IMR-90 (cell line): ENCODE measurements around the gene KRT37. TPM values are rescaled to one million over a fixed set of nuclear protein-coding genes. Genes with fewer than 3 reads are reported as not detected.
A peak's percentile ranks its signal among the peaks of the same experiment; 100 is the strongest.

ENCODE experiments used
- ATAC-seq: fragments of 200-7000 bp; cut with Tn5 transposase; 2 replicates; pipeline ENCODE4 v1.9.1; 2020; ENCODE audit warnings: low read depth, mild to moderate bottlenecking, moderate library complexity
- BruUV-seq: library from RNA; stranded (reverse); fragments of 400-500 nt; replicated peaks from 2 replicates; lab custom pipeline; 2021; lab: Mats Ljungman, UMichigan
- CTCF ChIA-PET: fragments of 300-600 bp; formaldehyde crosslinking; extraction: SDS; loops from one replicate; lab custom pipeline; 2021; ENCODE audit warnings: antibody characterized with exemption; lab: Yijun Ruan, JAX
- POLR2A ChIA-PET: fragments of 300-600 bp; sonication (Branson Sonifier 250); formaldehyde crosslinking; loops from one replicate; lab custom pipeline; 2022; ENCODE audit warnings: antibody characterized with exemption; ENCODE audit not compliant: unreplicated experiment; lab: Charles Lee
- DNase-seq: peaks from one replicate; pipeline ENCODE4 v3.0.0; 2013
- H2AFZ ChIP-seq: replicated peaks from 2 replicates; pipeline ENCODE3; 2013; ENCODE audit warnings: low read length, mild to moderate bottlenecking; ENCODE audit not compliant: poor library complexity
- H2AK5ac ChIP-seq: 2 replicates; pipeline ENCODE4 v1.6.1; 2013; ENCODE audit warnings: low read depth, low read length, inconsistent platforms
- H2AK9ac ChIP-seq: replicated peaks from 2 replicates; pipeline ENCODE3; 2013; ENCODE audit warnings: mild to moderate bottlenecking, low read depth, low read length, moderate library complexity; ENCODE audit not compliant: poor library complexity
- H2BK120ac ChIP-seq: 2 replicates; pipeline ENCODE4 v1.6.1; 2013; ENCODE audit warnings: low read depth, low read length, inconsistent platforms
- H2BK15ac ChIP-seq: 3 replicates; pipeline ENCODE4 v1.6.1; 2013; ENCODE audit warnings: low read depth, low read length, inconsistent platforms
- H2BK20ac ChIP-seq: 2 replicates; pipeline ENCODE4 v1.6.1; 2013; ENCODE audit warnings: low read depth, mild to moderate bottlenecking, inconsistent platforms, low read length, moderate library complexity
- H2BK5ac ChIP-seq: 2 replicates; pipeline ENCODE4 v1.6.1; 2013; ENCODE audit warnings: mild to moderate bottlenecking, low read depth, low read length, inconsistent platforms; ENCODE audit not compliant: poor library complexity, severe bottlenecking
- H3K14ac ChIP-seq: replicated peaks from 2 replicates; pipeline ENCODE4 v1.6.1; 2013; ENCODE audit warnings: low read depth, low read length, inconsistent platforms
- H3K18ac ChIP-seq: 2 replicates; pipeline ENCODE4 v1.6.1; 2013; ENCODE audit warnings: low read depth, low read length, control low read depth
- H3K23ac ChIP-seq: 2 replicates; pipeline ENCODE4 v1.6.1; 2013; ENCODE audit warnings: low read depth, low read length, inconsistent platforms
- H3K27ac ChIP-seq: 2 replicates; pipeline ENCODE4 v1.5.1; 2013; ENCODE audit warnings: mild to moderate bottlenecking, control low read depth, low read length; ENCODE audit not compliant: insufficient read depth
- H3K27me3 ChIP-seq: 2 replicates; pipeline ENCODE4 v1.6.1; 2013; ENCODE audit warnings: low read length; ENCODE audit not compliant: control insufficient read depth, insufficient read depth
- H3K36me3 ChIP-seq: 2 replicates; pipeline ENCODE4 v1.6.1; 2013; ENCODE audit warnings: low read length, mixed read lengths; ENCODE audit not compliant: control insufficient read depth, insufficient read depth
- H3K4ac ChIP-seq: 2 replicates; pipeline ENCODE4 v1.6.1; 2013; ENCODE audit warnings: low read depth, low read length, inconsistent platforms
- H3K4me1 ChIP-seq: 2 replicates; pipeline ENCODE4 v1.6.1; 2013; ENCODE audit warnings: low read length, mixed read lengths; ENCODE audit not compliant: control insufficient read depth, insufficient read depth
- H3K4me2 ChIP-seq: 2 replicates; pipeline ENCODE4 v1.6.1; 2013; ENCODE audit warnings: low read depth, mild to moderate bottlenecking, control low read depth, low read length, moderate library complexity
- H3K4me3 ChIP-seq: 2 replicates; pipeline ENCODE4 v1.5.1; 2013; ENCODE audit warnings: low read depth, mild to moderate bottlenecking, control low read depth, low read length, moderate library complexity; ENCODE audit not compliant: insufficient read depth
- H3K56ac ChIP-seq: 2 replicates; pipeline ENCODE4 v1.6.1; 2013; ENCODE audit warnings: low read length, inconsistent platforms; ENCODE audit not compliant: insufficient read depth; ENCODE audit errors: extremely low read depth
- H3K79me1 ChIP-seq, 2 experiments: 2 replicates each; pipeline ENCODE4 v1.6.1; 2013; ENCODE audit warnings: low read length in 2 of 2, inconsistent platforms in 1 of 2, low read depth in 1 of 2
- H3K9ac ChIP-seq: 2 replicates; pipeline ENCODE4 v1.6.1; 2013; ENCODE audit warnings: low read depth, low read length, control low read depth
- H3K9me1 ChIP-seq: 2 replicates; pipeline ENCODE4 v1.6.1; 2013; ENCODE audit warnings: low read length, inconsistent platforms; ENCODE audit not compliant: insufficient read depth
- H3K9me3 ChIP-seq: 2 replicates; pipeline ENCODE4 v1.6.1; 2013; ENCODE audit warnings: low read length; ENCODE audit not compliant: control insufficient read depth, insufficient read depth
- H4K20me1 ChIP-seq: 2 replicates; pipeline ENCODE4 v1.6.1; 2013; ENCODE audit warnings: low read length, inconsistent platforms; ENCODE audit not compliant: insufficient read depth
- H4K5ac ChIP-seq: 2 replicates; pipeline ENCODE4 v1.6.1; 2013; ENCODE audit warnings: mild to moderate bottlenecking, low read depth, low read length, control low read depth
- H4K8ac ChIP-seq, 2 experiments: 2 replicates each; pipeline ENCODE4 v1.6.1; 2013; ENCODE audit warnings: low read depth in 2 of 2, low read length in 2 of 2, control low read depth in 1 of 2, inconsistent platforms in 1 of 2
- H4K91ac ChIP-seq: 2 replicates; pipeline ENCODE4 v1.6.1; 2013; ENCODE audit warnings: low read depth, low read length, inconsistent platforms; ENCODE audit not compliant: insufficient read depth
- MAFK ChIP-seq: IDR thresholded peaks from 2 replicates; pipeline ENCODE4 v1.6.1; 2012; ENCODE audit warnings: low read depth, low read length, improper control_type of control experiment
- POLR2A ChIP-seq: IDR thresholded peaks from 2 replicates; pipeline ENCODE4 v1.6.1; 2012; ENCODE audit warnings: mild to moderate bottlenecking, low read depth, low read length
- RFX5 ChIP-seq: IDR thresholded peaks from 2 replicates; pipeline ENCODE4 v1.8.0; 2012; ENCODE audit warnings: low read depth, mild to moderate bottlenecking, low read length, moderate library complexity
- USF2 ChIP-seq: fragments of 150-350 bp; IDR thresholded peaks from 2 replicates; pipeline ENCODE4 v1.6.1; 2017; ENCODE audit warnings: mild to moderate bottlenecking, antibody characterized with exemption, low read length, low read depth
- WGBS, 2 experiments: methylation state at CpG; one replicate each; pipeline versions ENCODE4 v1.1.5 to v1.1.7; 2013; ENCODE audit warnings: missing lambda C conversion rate in 2 of 2; ENCODE audit not compliant: insufficient read length in 1 of 2; ENCODE audit errors: extremely low coverage in 2 of 2; 5-methylcytosine and 5-hydroxymethylcytosine counted together
- dilution Hi-C: fragments of 300-500 bp; cut with HindIII; formaldehyde crosslinking; loops from one replicate; pipeline ENCODE4 v1.14.3; 2018; ENCODE audit warnings: low sequenced_read_pairs; ENCODE audit not compliant: unreplicated experiment
- in situ Hi-C: fragments of 300-500 bp; cut with MboI; formaldehyde crosslinking; loops from 3 replicates; pipeline ENCODE4 v1.14.3; 2019; ENCODE audit warnings: low sequenced_read_pairs, inconsistent platforms, mixed read lengths
- intact Hi-C: fragments of 100-400 bp; cut with micrococcal nuclease; formaldehyde crosslinking; loops from 2 replicates; pipeline ENCODE4 v1.10.0; 2022
- microRNA-seq, 2 experiments: library from miRNA; stranded (forward) in 1 of 2; unstranded in 1 of 2; fragments of 10-50 nt in 1 of 2; fragments of <30 nt in 1 of 2; gene quantifications in 1 of 2; microRNA quantifications in 1 of 2; one replicate each; pipeline versions ENCODE3 to v1.1.0; 2013 to 2020; ENCODE audit not compliant: insufficient read depth in 1 of 2, insufficient read length in 1 of 2, unreplicated experiment in 1 of 2
- polyA plus RNA-seq, 3 experiments: library from polyadenylated mRNA; depleted of rRNA; stranded (reverse); fragments of >200 nt; gene quantifications; 2 replicates each; pipeline ENCODE4 v1.2.3, GENCODE V29; 2012; ENCODE audit warnings: low replicate concordance in 1 of 3
- small RNA-seq, 5 experiments: library from RNA; depleted of rRNA; stranded (forward); fragments of <200 nt; gene quantifications; one replicate each; pipeline ENCODE3, GENCODE V24; 2012
- total RNA-seq: library from RNA; depleted of rRNA; stranded (reverse); fragments of >200 nt; gene quantifications from 2 replicates; pipeline ENCODE4 v1.2.3, GENCODE V29; 2012; rRNA removed
- TF ChIP-seq, protein P1 (sequence below): conservative IDR thresholded peaks from 2 replicates; pipeline ENCODE4 v1.5.1; 2012; ENCODE audit warnings: mild to moderate bottlenecking, low read depth, low read length, improper control_type of control experiment

KRT37 gene
- total and polyA plus RNA-seq, 2 of the 4 experiments (the other 2 are of a cell fraction), result not detected

DNA sequence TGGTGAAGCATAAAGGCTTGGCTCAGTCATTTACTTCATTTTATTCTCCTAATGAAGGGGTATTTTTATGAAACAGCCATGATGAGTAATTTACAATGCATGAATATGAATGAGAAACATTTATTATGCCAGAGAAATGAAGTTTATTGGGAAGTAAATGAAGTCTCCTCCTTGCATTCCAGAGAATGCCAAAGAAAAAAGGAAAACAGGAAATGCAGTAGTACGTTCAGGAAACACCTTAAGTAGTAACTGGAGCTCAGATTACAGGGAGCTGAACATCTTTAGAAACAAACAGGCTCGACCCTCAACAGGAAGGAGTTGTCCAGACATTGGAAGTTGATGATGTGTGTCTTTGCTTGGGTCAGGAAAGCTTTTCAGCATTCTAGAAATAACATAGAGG lies 46.8 kb downstream of the KRT37 start:
- POLR2A ChIA-PET, result no interaction called here
- in situ Hi-C loops, result loop anchor here (10.0 kb wide), 1 partner anchor 63 kb away; the partner anchor contains the start of gene KRTAP17-1
- H3K36me3 ChIP-seq, result no peaks in the 10 kb centered on the region
- peak overlapping the region; percentile 28; the same call in 1 of the 2 replicates for H4K5ac ChIP-seq
- H2BK5ac ChIP-seq, result peak overlapping the region; percentile 81
- WGBS, 2 experiments, result no CpG with 5 or more reads among the region's 2 CpGs
- DNase-seq (peak; percentile 37), ATAC-seq (peak; percentile 10; the same call in 1 of the 2 replicates)
- H4K91ac ChIP-seq, result peak overlapping the region; percentile 83
- H3K9me1 ChIP-seq, result peaks cover 30% of the 10 kb centered on the region
- peaks cover 4% of the 10 kb centered on the region; the same call in 1 of the 2 replicates for H3K9me3 ChIP-seq
- no peak overlapping the region; the same call in 1 of the 2 replicates for H3K4me2 ChIP-seq
- peak overlapping the region; percentile 95 for H2BK20ac ChIP-seq
- intact Hi-C loops, result no loop called here
- CTCF ChIA-PET, result interaction anchor here (2.0 kb wide), 1 partner anchor 10 kb away, joined by 10 read pairs; no protein-coding TSS in a partner anchor
- H3K18ac ChIP-seq, result peak overlapping the region; percentile 91; the same call in 1 of the 2 replicates
- TF ChIP-seq, protein P1, sequence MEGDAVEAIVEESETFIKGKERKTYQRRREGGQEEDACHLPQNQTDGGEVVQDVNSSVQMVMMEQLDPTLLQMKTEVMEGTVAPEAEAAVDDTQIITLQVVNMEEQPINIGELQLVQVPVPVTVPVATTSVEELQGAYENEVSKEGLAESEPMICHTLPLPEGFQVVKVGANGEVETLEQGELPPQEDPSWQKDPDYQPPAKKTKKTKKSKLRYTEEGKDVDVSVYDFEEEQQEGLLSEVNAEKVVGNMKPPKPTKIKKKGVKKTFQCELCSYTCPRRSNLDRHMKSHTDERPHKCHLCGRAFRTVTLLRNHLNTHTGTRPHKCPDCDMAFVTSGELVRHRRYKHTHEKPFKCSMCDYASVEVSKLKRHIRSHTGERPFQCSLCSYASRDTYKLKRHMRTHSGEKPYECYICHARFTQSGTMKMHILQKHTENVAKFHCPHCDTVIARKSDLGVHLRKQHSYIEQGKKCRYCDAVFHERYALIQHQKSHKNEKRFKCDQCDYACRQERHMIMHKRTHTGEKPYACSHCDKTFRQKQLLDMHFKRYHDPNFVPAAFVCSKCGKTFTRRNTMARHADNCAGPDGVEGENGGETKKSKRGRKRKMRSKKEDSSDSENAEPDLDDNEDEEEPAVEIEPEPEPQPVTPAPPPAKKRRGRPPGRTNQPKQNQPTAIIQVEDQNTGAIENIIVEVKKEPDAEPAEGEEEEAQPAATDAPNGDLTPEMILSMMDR, result no peak
- TF ChIP-seq RFX5, result no peak
- no peak for TF ChIP-seq USF2
- TF ChIP-seq POLR2A, result no peak
- no peak for TF ChIP-seq MAFK
- no peak overlapping the region for H3K4me3 ChIP-seq
- peak overlapping the region; percentile 67 for H3K23ac ChIP-seq
- dilution Hi-C loops, result no loop called here
- peak overlapping the region; percentile 82 for H2AK5ac ChIP-seq
- H3K14ac ChIP-seq, result peak overlapping the region; percentile 94
- no peaks in the 10 kb centered on the region; a peak in 1 of 4 replicates for H3K79me1 ChIP-seq
- no peaks in the 10 kb centered on the region for H4K20me1 ChIP-seq
- peak overlapping the region; percentile 90 for H2BK120ac ChIP-seq
- H4K8ac ChIP-seq, result peak overlapping the region; percentile 73 to 91
- H3K27me3 ChIP-seq, result no peaks in the 10 kb centered on the region
- peak overlapping the region; percentile 28 for H2AFZ ChIP-seq
- H3K27ac ChIP-seq, result no peak overlapping the region; the same call in 1 of the 2 replicates
- H2AK9ac ChIP-seq, result no peak overlapping the region
- peak overlapping the region; percentile 85 for H2BK15ac ChIP-seq
- H3K4me1 ChIP-seq, result peaks cover 27% of the 10 kb centered on the region
- no peak overlapping the region for H3K9ac ChIP-seq
- H3K56ac ChIP-seq, result peak overlapping the region; percentile 14; the same call in 1 of the 2 replicates
- no TSS peak for BruUV-seq
- peak overlapping the region; percentile 89 for H3K4ac ChIP-seq

Small RNA genes lying within 50 kb of the gene (microRNA-seq; reads per million reads assigned to microRNA genes)
- gene RNU2-32P (ENCODE audit: insufficient read depth, insufficient read length), result not detected

Small RNA genes lying within 50 kb of the gene (small RNA-seq; reads per million reads assigned to genes)
- gene RNU2-32P, result 1.5 to 266 (median 6.9) reads per million in 5 experiments

Other genes starting within 250 kb of the KRT37 start
- gene KRTAP4-2, start 246.4 kb downstream of the KRT37 start, total RNA-seq, result not detected in 2 replicates
- gene KRTAP4-2, start 246.4 kb downstream of the KRT37 start, polyA plus RNA-seq (2012; rRNA removed), result not detected in 2 replicates
- gene KRTAP4-1, start 239.7 kb downstream of the KRT37 start, total RNA-seq, result not detected in 2 replicates
- gene KRTAP4-1, start 239.7 kb downstream of the KRT37 start, polyA plus RNA-seq (2012; rRNA removed), result not detected in 2 replicates
- gene KRTAP9-1, start 234.7 kb downstream of the KRT37 start, total RNA-seq, result not detected in 2 replicates
- not detected in 2 replicates for gene KRTAP9-1, start 234.7 kb downstream of the KRT37 start, polyA plus RNA-seq (2012; rRNA removed)
- not detected in 2 replicates for gene KRTAP9-2, start 197.9 kb downstream of the KRT37 start, total RNA-seq
- gene KRTAP9-2, start 197.9 kb downstream of the KRT37 start, polyA plus RNA-seq (2012; rRNA removed), result not detected in 2 replicates
- not detected in 2 replicates for gene KRTAP9-3, start 192.1 kb downstream of the KRT37 start, total RNA-seq
- not detected in 2 replicates for gene KRTAP9-3, start 192.1 kb downstream of the KRT37 start, polyA plus RNA-seq (2012; rRNA removed)
- not detected in 2 replicates for gene KRTAP9-8, start 186.6 kb downstream of the KRT37 start, total RNA-seq
- gene KRTAP9-8, start 186.6 kb downstream of the KRT37 start, polyA plus RNA-seq (2012; rRNA removed), result not detected in 2 replicates
- gene KRTAP9-4, start 174.9 kb downstream of the KRT37 start, total RNA-seq, result not detected in 2 replicates
- gene KRTAP9-4, start 174.9 kb downstream of the KRT37 start, polyA plus RNA-seq (2012; rRNA removed), result not detected in 2 replicates
- not detected in 2 replicates for gene KRTAP9-9, start 169.2 kb downstream of the KRT37 start, total RNA-seq
- not detected in 2 replicates for gene KRTAP9-9, start 169.2 kb downstream of the KRT37 start, polyA plus RNA-seq (2012; rRNA removed)
- not detected in 2 replicates for gene KRTAP9-6, start 159.2 kb downstream of the KRT37 start, total RNA-seq
- not detected in 2 replicates for gene KRTAP9-6, start 159.2 kb downstream of the KRT37 start, polyA plus RNA-seq (2012; rRNA removed)
- gene KRTAP9-7, start 148.9 kb downstream of the KRT37 start, total RNA-seq, result not detected in 2 replicates
- gene KRTAP9-7, start 148.9 kb downstream of the KRT37 start, polyA plus RNA-seq (2012; rRNA removed), result not detected in 2 replicates
- not detected in 2 replicates for gene KRTAP29-1, start 121.7 kb downstream of the KRT37 start, total RNA-seq
- gene KRTAP29-1, start 121.7 kb downstream of the KRT37 start, polyA plus RNA-seq (2012; rRNA removed), result not detected in 2 replicates
- gene KRTAP16-1, start 115.3 kb downstream of the KRT37 start, total RNA-seq, result not detected in 2 replicates
- gene KRTAP16-1, start 115.3 kb downstream of the KRT37 start, polyA plus RNA-seq (2012; rRNA removed), result not detected in 2 replicates
- not detected in 2 replicates for gene KRTAP17-1, start 108.9 kb downstream of the KRT37 start, total RNA-seq
- gene KRTAP17-1, start 108.9 kb downstream of the KRT37 start, polyA plus RNA-seq (2012; rRNA removed), result not detected in 2 replicates
- gene KRT33A, start 73.8 kb downstream of the KRT37 start, total RNA-seq, result not detected in 2 replicates
- not detected in 2 replicates for gene KRT33A, start 73.8 kb downstream of the KRT37 start, polyA plus RNA-seq (2012; rRNA removed)
- 0.18 and 0.28 TPM in 2 replicates for gene KRT33B, start 54.8 kb downstream of the KRT37 start, total RNA-seq
- 0.14 and 0.22 TPM in 2 replicates for gene KRT33B, start 54.8 kb downstream of the KRT37 start, polyA plus RNA-seq (2012; rRNA removed)
- gene KRT34, start 42.3 kb downstream of the KRT37 start, total RNA-seq, result 3.6 and 3.9 TPM in 2 replicates
- 3.4 and 4.2 TPM in 2 replicates for gene KRT34, start 42.3 kb downstream of the KRT37 start, polyA plus RNA-seq (2012; rRNA removed)
- gene KRT31, start 27.0 kb downstream of the KRT37 start, total RNA-seq, result not detected in 2 replicates
- 0.05 TPM in 1 of 2 replicates, not detected in the other for gene KRT31, start 27.0 kb downstream of the KRT37 start, polyA plus RNA-seq (2012; rRNA removed)
- gene KRT38, start 16.4 kb upstream of the KRT37 start, total RNA-seq, result not detected in 2 replicates
- 0.04 and 0.09 TPM in 2 replicates for gene KRT38, start 16.4 kb upstream of the KRT37 start, polyA plus RNA-seq (2012; rRNA removed)
- gene KRT32, start 42.8 kb upstream of the KRT37 start, total RNA-seq, result not detected in 2 replicates
- 0.06 and 0.09 TPM in 2 replicates for gene KRT32, start 42.8 kb upstream of the KRT37 start, polyA plus RNA-seq (2012; rRNA removed)
- not detected in 2 replicates for gene KRT35, start 56.6 kb upstream of the KRT37 start, total RNA-seq
- gene KRT35, start 56.6 kb upstream of the KRT37 start, polyA plus RNA-seq (2012; rRNA removed), result not detected in 2 replicates
- gene KRT36, start 65.3 kb upstream of the KRT37 start, total RNA-seq, result not detected in 2 replicates
- gene KRT36, start 65.3 kb upstream of the KRT37 start, polyA plus RNA-seq (2012; rRNA removed), result not detected in 2 replicates
- 0.18 and 0.28 TPM in 2 replicates for gene KRT13, start 81.0 kb upstream of the KRT37 start, total RNA-seq
- 0.56 and 0.60 TPM in 2 replicates for gene KRT13, start 81.0 kb upstream of the KRT37 start, polyA plus RNA-seq (2012; rRNA removed)
- gene KRT15, start 94.3 kb upstream of the KRT37 start, total RNA-seq, result 2.9 and 3.6 TPM in 2 replicates
- 5.3 and 7.6 TPM in 2 replicates for gene KRT15, start 94.3 kb upstream of the KRT37 start, polyA plus RNA-seq (2012; rRNA removed)
- gene KRT19, start 103.7 kb upstream of the KRT37 start, total RNA-seq, result 14.7 and 18.1 TPM in 2 replicates
- 12.0 and 12.5 TPM in 2 replicates for gene KRT19, start 103.7 kb upstream of the KRT37 start, polyA plus RNA-seq (2012; rRNA removed)
- gene KRT9, start 147.5 kb upstream of the KRT37 start, total RNA-seq, result not detected in 2 replicates
- gene KRT9, start 147.5 kb upstream of the KRT37 start, polyA plus RNA-seq (2012; rRNA removed), result not detected in 2 replicates
- gene KRT14, start 162.3 kb upstream of the KRT37 start, total RNA-seq, result not detected in 2 replicates
- not detected in 2 replicates for gene KRT14, start 162.3 kb upstream of the KRT37 start, polyA plus RNA-seq (2012; rRNA removed)
- not detected in 2 replicates for gene KRT16, start 188.2 kb upstream of the KRT37 start, total RNA-seq
- not detected in 2 replicates for gene KRT16, start 188.2 kb upstream of the KRT37 start, polyA plus RNA-seq (2012; rRNA removed)
- 2.5 TPM in 2 replicates for gene KRT17, start 200.0 kb upstream of the KRT37 start, total RNA-seq
- 4.6 and 5.3 TPM in 2 replicates for gene KRT17, start 200.0 kb upstream of the KRT37 start, polyA plus RNA-seq (2012; rRNA removed)